ENCODE data around the gene TRIP13. TPM values are rescaled to one million over a fixed set of nuclear protein-coding genes. Genes with fewer than 3 reads are reported as not detected.

TRIP13 gene
- total and polyA plus RNA-seq, 9 of the 15 experiments (the other 6 are each of a cell fraction or from before 2014, with no cell fraction given), result 24.1 to 116 (median 53.2) TPM

- TF ChIP-seq, protein P1, sequence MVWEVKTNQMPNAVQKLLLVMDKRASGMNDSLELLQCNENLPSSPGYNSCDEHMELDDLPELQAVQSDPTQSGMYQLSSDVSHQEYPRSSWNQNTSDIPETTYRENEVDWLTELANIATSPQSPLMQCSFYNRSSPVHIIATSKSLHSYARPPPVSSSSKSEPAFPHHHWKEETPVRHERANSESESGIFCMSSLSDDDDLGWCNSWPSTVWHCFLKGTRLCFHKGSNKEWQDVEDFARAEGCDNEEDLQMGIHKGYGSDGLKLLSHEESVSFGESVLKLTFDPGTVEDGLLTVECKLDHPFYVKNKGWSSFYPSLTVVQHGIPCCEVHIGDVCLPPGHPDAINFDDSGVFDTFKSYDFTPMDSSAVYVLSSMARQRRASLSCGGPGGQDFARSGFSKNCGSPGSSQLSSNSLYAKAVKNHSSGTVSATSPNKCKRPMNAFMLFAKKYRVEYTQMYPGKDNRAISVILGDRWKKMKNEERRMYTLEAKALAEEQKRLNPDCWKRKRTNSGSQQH (CRISPR knock-in tag; IDR thresholded peaks at IDR 0.05), result 0 out of 2 replicates have a peak, but pooled peaks have one; percentile 34
- TF ChIP-seq KAT7 (CRISPR knock-in tag; IDR thresholded peaks at IDR 0.05; ENCODE audit: borderline replicate concordance) (no peak), PYGO2 (tag; IDR thresholded peaks at IDR 0.05) (no peak), KAT8 (IDR thresholded peaks at IDR 0.05; ENCODE audit: low read depth) (no peak), RHOXF2B (CRISPR knock-in tag; conservative IDR thresholded peaks at IDR 0.05) (no peak), PTTG1 (tag; IDR thresholded peaks at IDR 0.05; ENCODE audit: low read depth) (no peak), ZNF449 (CRISPR knock-in tag; IDR thresholded peaks at IDR 0.05) (no peak), TCF7 (IDR thresholded peaks at IDR 0.05; ENCODE audit: borderline replicate concordance) (no peak), CBFA2T3 (IDR thresholded peaks at IDR 0.05) (no peak), GABPA (tag; conservative IDR thresholded peaks at IDR 0.05; ENCODE audit: low read depth) (peak; percentile 100), SAP30 (IDR thresholded peaks at IDR 0.05; ENCODE audit: borderline replicate concordance, insufficient read depth, low read depth, low read length, poor library complexity, severe bottlenecking) (peak; percentile 99)
- TF ChIP-seq, protein P2, sequence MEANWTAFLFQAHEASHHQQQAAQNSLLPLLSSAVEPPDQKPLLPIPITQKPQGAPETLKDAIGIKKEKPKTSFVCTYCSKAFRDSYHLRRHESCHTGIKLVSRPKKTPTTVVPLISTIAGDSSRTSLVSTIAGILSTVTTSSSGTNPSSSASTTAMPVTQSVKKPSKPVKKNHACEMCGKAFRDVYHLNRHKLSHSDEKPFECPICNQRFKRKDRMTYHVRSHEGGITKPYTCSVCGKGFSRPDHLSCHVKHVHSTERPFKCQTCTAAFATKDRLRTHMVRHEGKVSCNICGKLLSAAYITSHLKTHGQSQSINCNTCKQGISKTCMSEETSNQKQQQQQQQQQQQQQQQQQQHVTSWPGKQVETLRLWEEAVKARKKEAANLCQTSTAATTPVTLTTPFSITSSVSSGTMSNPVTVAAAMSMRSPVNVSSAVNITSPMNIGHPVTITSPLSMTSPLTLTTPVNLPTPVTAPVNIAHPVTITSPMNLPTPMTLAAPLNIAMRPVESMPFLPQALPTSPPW (CRISPR knock-in tag; IDR thresholded peaks at IDR 0.05), result peak; percentile 94
- TF ChIP-seq, protein P3, sequence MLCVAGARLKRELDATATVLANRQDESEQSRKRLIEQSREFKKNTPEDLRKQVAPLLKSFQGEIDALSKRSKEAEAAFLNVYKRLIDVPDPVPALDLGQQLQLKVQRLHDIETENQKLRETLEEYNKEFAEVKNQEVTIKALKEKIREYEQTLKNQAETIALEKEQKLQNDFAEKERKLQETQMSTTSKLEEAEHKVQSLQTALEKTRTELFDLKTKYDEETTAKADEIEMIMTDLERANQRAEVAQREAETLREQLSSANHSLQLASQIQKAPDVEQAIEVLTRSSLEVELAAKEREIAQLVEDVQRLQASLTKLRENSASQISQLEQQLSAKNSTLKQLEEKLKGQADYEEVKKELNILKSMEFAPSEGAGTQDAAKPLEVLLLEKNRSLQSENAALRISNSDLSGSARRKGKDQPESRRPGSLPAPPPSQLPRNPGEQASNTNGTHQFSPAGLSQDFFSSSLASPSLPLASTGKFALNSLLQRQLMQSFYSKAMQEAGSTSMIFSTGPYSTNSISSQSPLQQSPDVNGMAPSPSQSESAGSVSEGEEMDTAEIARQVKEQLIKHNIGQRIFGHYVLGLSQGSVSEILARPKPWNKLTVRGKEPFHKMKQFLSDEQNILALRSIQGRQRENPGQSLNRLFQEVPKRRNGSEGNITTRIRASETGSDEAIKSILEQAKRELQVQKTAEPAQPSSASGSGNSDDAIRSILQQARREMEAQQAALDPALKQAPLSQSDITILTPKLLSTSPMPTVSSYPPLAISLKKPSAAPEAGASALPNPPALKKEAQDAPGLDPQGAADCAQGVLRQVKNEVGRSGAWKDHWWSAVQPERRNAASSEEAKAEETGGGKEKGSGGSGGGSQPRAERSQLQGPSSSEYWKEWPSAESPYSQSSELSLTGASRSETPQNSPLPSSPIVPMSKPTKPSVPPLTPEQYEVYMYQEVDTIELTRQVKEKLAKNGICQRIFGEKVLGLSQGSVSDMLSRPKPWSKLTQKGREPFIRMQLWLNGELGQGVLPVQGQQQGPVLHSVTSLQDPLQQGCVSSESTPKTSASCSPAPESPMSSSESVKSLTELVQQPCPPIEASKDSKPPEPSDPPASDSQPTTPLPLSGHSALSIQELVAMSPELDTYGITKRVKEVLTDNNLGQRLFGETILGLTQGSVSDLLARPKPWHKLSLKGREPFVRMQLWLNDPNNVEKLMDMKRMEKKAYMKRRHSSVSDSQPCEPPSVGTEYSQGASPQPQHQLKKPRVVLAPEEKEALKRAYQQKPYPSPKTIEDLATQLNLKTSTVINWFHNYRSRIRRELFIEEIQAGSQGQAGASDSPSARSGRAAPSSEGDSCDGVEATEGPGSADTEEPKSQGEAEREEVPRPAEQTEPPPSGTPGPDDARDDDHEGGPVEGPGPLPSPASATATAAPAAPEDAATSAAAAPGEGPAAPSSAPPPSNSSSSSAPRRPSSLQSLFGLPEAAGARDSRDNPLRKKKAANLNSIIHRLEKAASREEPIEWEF (CRISPR knock-in tag; IDR thresholded peaks at IDR 0.05), result no peak
- TF ChIP-seq, protein P4, sequence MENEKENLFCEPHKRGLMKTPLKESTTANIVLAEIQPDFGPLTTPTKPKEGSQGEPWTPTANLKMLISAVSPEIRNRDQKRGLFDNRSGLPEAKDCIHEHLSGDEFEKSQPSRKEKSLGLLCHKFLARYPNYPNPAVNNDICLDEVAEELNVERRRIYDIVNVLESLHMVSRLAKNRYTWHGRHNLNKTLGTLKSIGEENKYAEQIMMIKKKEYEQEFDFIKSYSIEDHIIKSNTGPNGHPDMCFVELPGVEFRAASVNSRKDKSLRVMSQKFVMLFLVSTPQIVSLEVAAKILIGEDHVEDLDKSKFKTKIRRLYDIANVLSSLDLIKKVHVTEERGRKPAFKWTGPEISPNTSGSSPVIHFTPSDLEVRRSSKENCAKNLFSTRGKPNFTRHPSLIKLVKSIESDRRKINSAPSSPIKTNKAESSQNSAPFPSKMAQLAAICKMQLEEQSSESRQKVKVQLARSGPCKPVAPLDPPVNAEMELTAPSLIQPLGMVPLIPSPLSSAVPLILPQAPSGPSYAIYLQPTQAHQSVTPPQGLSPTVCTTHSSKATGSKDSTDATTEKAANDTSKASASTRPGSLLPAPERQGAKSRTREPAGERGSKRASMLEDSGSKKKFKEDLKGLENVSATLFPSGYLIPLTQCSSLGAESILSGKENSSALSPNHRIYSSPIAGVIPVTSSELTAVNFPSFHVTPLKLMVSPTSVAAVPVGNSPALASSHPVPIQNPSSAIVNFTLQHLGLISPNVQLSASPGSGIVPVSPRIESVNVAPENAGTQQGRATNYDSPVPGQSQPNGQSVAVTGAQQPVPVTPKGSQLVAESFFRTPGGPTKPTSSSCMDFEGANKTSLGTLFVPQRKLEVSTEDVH (IDR thresholded peaks at IDR 0.05; ENCODE audit: low read depth, partially characterized antibody), result peak; percentile 60
Observed at GRCh38 chr5:892394-893136, at the start of gene TRIP13, which contains the start of gene BRD9 (continued).

Measured in K562 (cell line).